ENCODE data around the gene DPH6.

DNA sequence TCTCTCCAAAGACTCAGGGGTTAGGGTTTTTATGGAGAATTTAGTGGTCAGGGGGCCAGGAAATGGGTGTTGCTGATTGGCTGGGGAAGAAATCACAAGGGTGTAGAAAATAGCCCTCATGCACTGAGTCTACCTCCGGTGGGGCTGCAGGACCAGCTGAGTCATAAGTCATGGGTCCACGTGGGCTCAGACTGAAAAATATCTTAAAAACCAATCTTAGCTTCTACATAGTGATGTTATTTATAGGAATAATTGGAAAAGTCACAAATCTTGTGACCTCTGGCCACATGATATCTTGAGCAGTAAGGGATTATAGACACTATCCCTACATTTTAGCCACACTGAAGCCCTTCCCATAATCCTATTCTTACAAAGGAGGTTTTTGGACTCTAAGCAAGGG lies 224.0 kb downstream of the DPH6 start:
- no peak for TF ChIP-seq EZH2 (IDR thresholded peaks at IDR 0.05)
- TF ChIP-seq, protein P1, sequence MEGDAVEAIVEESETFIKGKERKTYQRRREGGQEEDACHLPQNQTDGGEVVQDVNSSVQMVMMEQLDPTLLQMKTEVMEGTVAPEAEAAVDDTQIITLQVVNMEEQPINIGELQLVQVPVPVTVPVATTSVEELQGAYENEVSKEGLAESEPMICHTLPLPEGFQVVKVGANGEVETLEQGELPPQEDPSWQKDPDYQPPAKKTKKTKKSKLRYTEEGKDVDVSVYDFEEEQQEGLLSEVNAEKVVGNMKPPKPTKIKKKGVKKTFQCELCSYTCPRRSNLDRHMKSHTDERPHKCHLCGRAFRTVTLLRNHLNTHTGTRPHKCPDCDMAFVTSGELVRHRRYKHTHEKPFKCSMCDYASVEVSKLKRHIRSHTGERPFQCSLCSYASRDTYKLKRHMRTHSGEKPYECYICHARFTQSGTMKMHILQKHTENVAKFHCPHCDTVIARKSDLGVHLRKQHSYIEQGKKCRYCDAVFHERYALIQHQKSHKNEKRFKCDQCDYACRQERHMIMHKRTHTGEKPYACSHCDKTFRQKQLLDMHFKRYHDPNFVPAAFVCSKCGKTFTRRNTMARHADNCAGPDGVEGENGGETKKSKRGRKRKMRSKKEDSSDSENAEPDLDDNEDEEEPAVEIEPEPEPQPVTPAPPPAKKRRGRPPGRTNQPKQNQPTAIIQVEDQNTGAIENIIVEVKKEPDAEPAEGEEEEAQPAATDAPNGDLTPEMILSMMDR (IDR thresholded peaks at IDR 0.05): no peak
